Ascending aorta (tissue), 2 donors: ENCODE data around the gene KMT5B. TPM values are rescaled to one million over a fixed set of nuclear protein-coding genes. Genes with fewer than 3 reads are reported as not detected.

Source experiments
- DNase-seq, 2 donors: peaks; one replicate each; pipeline ENCODE4 v3.0.0-alpha.2; 2019; ENCODE audit warnings: low spot score in 2 of 2
- H3K27ac ChIP-seq, 2 donors: fragments of 200-600 bp; sonication (generic); one replicate each; pipeline ENCODE4 v1.5.1; 2016 to 2017; ENCODE audit warnings: mild to moderate bottlenecking in 1 of 2
- H3K27me3 ChIP-seq: fragments of 200-600 bp; sonication (generic); one replicate; pipeline ENCODE4 v1.5.1; 2017
- H3K36me3 ChIP-seq, 2 donors: fragments of 200-600 bp; sonication (generic); one replicate each; pipeline ENCODE4 v1.5.1; 2016
- H3K4me1 ChIP-seq, 2 donors: fragments of 200-600 bp; sonication (generic); one replicate each; pipeline ENCODE4 v1.5.1; 2016 to 2017; ENCODE audit warnings: mild to moderate bottlenecking in 1 of 2
- H3K4me3 ChIP-seq, 2 donors: fragments of 200-600 bp; sonication (generic); one replicate each; pipeline ENCODE4 v1.5.1; 2016 to 2017; ENCODE audit warnings: mild to moderate bottlenecking in 1 of 2
- H3K9me3 ChIP-seq, 2 donors: fragments of 200-600 bp; sonication (generic); one replicate each; pipeline ENCODE4 v1.5.1; 2016
- intact Hi-C: fragments of 100-400 bp; cut with DNase I; formaldehyde crosslinking; loops from one replicate; pipeline ENCODE4 v1.15.1; 2023
- total RNA-seq: library from RNA; depleted of rRNA; stranded (reverse); fragments of >200 nt; gene quantifications from one replicate; pipeline ENCODE4 v1.1.0, GENCODE V29; 2016
- TF ChIP-seq, protein P1 (sequence below), 3 experiments: fragments of 200-600 bp in 2 of 3; fragments of 450-650 bp in 1 of 3; sonication (generic) in 2 of 3; IDR thresholded peaks; one replicate each; pipeline ENCODE4 v1.5.1; 2016 to 2019; ENCODE audit warnings: antibody characterized with exemption in 3 of 3, mild to moderate bottlenecking in 1 of 3, moderate library complexity in 1 of 3

The KMT5B gene
- total RNA-seq, 1 donor from 2014 or later = 82.0 TPM

DNA sequence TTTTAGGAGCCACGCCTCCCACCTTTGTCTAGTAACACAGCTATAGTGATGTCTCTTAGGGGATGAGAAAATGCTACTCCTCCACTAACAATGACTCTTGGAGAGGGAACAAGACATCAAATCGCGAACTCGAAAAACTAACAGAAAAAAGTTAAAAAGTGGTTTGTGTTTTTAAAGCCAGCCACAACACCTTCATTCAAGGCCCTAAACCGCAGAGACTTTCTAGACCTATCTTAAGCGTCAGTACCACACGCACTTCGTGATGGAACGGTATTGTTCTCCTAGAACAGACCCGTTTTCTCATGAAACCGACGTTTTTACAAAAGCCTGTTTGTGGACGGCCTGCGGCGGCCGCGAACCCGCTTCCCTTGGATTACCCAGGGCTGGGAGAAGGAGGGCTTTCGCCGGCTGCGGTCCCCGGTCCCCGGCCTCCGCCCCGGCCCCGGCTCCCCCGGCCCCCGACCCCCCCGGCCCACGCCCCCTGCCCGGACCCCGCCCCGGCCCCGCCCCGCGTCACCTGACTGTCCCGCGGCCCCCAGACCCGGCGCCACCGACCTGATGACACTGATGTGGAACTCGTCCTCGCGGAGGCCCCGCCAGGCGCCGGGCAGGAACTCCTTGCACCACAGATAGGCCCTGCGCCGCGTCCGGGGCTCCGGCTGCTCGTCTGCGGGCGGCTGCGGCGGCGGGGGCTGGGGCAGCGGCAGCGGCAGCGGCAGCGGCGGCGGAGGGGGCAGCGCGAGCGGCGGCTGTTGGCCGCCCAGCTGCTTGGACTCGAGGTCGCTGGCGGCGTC is 92.6 kb downstream of the KMT5B start:
- Histone ChIP-seq H3K27me3 (no peaks in the 10 kb centered on the region), H3K36me3 (peaks cover 0 to 4% of the 10 kb centered on the region in 2 donors), H3K9me3 (no peaks in the 10 kb centered on the region), H3K4me3 (peak overlapping the region; percentile 82 to 83), H3K4me1 (peaks cover 0 to 2% of the 10 kb centered on the region in 2 donors), H3K27ac (peak overlapping the region; percentile 81 to 97)
- intact Hi-C loops = loop anchor here (1.0 to 2.0 kb wide), 5 partner anchors 82 to 340 kb away; partner anchors contain the start of genes ALDH3B1, KMT5B, NDUFS8 and PPP6R3
- TF ChIP-seq, protein P1, sequence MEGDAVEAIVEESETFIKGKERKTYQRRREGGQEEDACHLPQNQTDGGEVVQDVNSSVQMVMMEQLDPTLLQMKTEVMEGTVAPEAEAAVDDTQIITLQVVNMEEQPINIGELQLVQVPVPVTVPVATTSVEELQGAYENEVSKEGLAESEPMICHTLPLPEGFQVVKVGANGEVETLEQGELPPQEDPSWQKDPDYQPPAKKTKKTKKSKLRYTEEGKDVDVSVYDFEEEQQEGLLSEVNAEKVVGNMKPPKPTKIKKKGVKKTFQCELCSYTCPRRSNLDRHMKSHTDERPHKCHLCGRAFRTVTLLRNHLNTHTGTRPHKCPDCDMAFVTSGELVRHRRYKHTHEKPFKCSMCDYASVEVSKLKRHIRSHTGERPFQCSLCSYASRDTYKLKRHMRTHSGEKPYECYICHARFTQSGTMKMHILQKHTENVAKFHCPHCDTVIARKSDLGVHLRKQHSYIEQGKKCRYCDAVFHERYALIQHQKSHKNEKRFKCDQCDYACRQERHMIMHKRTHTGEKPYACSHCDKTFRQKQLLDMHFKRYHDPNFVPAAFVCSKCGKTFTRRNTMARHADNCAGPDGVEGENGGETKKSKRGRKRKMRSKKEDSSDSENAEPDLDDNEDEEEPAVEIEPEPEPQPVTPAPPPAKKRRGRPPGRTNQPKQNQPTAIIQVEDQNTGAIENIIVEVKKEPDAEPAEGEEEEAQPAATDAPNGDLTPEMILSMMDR (IDR thresholded peaks at IDR 0.05) = no peak
- peak in 1 of 2 donors; percentile 77 for DNase-seq

DNA sequence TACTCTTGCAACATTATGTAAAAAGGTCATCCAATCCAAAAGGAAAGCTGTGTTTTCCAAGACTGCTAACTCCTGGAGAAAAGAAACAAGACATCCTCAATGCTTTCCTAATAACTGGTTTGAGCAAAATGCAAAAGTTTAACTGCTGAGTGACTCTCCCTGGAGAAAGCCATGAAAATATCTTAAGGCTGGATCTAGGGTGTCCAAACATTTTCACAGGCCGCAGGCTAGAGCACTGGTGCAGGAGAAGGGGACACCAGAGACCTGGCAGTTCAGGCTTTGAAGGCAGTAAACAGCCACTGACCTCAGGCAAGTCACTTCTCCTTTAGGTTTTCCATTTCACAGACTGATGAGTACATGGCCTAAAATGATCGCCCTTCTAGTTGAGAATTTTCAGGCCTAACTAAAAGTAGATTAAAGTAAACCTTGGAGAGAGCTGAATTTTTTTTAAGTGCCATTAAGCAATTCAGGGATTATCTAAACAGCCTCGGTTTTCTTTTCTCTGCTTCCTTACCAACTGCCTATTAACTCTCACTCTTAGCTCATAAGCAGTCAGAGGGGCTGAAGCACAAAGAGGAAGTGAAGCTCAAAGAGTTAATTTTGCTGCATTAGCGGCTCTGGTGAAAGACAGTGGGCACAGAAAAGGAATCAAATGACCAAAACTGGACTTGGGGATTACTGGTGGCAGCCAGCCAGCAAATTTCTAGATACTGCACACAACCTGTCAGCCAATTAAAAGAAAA is 94.2 kb downstream of the KMT5B start:
- peak overlapping the region; percentile 82 to 83 for H3K4me3 ChIP-seq
- intact Hi-C loops = no loop called here
- H3K27me3 ChIP-seq = no peaks in the 10 kb centered on the region
- no peaks in the 10 kb centered on the region for H3K9me3 ChIP-seq
- TF ChIP-seq, protein P1 (IDR thresholded peaks at IDR 0.05) = no peak
- peak overlapping the region in 1 of 2 donors; percentile 21 for H3K27ac ChIP-seq
- no peak for DNase-seq
- peaks cover 0 to 4% of the 10 kb centered on the region in 2 donors for H3K36me3 ChIP-seq
- H3K4me1 ChIP-seq = peaks cover 0 to 2% of the 10 kb centered on the region in 2 donors

DNA sequence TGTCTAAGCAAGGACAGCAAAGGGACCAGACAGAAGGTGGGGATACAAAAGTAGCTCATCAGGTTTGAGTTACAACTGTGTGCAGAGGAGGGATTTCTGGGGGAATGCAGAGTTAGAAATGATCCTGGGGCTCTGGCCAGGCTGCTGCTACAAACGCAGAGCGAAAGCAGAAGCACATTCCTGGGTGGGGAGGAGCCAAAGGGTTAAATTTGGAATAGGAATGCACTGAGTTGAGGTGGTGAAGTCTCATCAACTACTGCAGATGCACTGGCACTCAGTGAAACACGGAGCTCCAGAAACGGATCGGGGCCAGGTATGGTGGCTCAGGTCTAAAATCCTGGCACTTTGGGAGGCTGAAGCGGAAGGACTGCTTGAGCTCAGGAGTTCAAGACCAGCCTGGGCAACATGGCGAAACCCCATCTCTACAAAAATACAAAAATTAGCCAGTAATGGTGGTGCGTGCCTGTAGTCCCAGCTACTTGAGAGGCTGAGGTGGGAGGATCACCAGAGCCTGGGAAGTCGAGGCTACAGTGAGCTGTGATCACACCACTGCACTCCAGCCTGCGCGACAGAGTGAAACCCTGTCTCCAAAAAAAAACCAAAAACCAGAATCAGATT is 95.1 kb downstream of the KMT5B start:
- H3K36me3 ChIP-seq = peaks cover 0 to 4% of the 10 kb centered on the region in 2 donors
- peaks cover 0 to 2% of the 10 kb centered on the region in 2 donors for H3K4me1 ChIP-seq
- H3K4me3 ChIP-seq = peak overlapping the region in 1 of 2 donors; percentile 1
- intact Hi-C loops = no loop called here
- H3K27me3 ChIP-seq = no peaks in the 10 kb centered on the region
- TF ChIP-seq, protein P1 (IDR thresholded peaks at IDR 0.05) = no peak
- no peak overlapping the region for H3K27ac ChIP-seq
- DNase-seq = no peak
- H3K9me3 ChIP-seq = no peaks in the 10 kb centered on the region

DNA sequence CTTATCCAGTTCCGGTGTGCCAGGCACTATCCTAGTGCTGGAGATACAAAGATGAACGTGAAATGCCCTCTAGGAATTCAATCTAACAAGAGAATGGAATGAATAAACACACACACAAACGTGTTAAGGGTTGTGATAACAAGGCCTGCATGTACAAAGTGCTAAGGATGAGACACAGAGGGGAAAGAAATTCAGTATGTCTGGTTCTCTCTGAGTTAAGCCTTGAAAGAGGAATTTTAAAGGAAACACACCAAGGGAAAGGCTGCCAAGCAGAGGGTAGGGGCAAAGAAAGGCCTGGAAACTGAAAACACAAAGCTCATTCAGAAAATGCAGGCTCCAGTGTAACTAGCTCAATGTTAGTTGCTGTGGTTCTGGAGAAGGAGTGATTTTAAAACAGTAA is 96.1 kb downstream of the KMT5B start:
- no peak overlapping the region for H3K4me3 ChIP-seq
- intact Hi-C loops = no loop called here
- no peaks in the 10 kb centered on the region for H3K27me3 ChIP-seq
- no peaks in the 10 kb centered on the region for H3K9me3 ChIP-seq
- peaks cover 0 to 2% of the 10 kb centered on the region in 2 donors for H3K4me1 ChIP-seq
- H3K36me3 ChIP-seq = peaks cover 0 to 4% of the 10 kb centered on the region in 2 donors
- DNase-seq = no peak
- H3K27ac ChIP-seq = no peak overlapping the region
- TF ChIP-seq, protein P1 (IDR thresholded peaks at IDR 0.05) = no peak

DNA sequence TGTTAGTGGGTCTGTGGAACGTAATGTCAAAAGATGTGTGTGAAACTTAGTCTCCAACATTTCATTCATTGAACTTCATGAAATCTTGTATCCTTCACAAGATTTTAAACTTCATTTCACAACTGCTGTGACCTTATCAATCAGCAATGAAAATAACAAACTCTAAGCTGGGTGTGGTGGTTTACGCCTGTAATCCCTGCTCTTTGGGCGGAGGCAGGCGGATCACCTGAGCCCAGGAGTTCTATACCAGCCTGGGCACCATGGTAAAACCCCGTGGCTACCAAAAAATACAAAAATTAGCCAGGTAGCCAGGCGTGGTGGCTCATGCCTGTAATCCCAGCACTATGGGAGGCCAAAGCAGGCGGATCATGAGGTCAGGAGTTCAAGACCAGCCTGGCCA is 97.0 kb downstream of the KMT5B start:
- no peak overlapping the region for H3K27ac ChIP-seq
- intact Hi-C loops = no loop called here
- TF ChIP-seq, protein P1 (IDR thresholded peaks at IDR 0.05) = no peak
- H3K36me3 ChIP-seq = peaks cover 0 to 4% of the 10 kb centered on the region in 2 donors
- peaks cover 0 to 2% of the 10 kb centered on the region in 2 donors for H3K4me1 ChIP-seq
- H3K27me3 ChIP-seq = no peaks in the 10 kb centered on the region
- H3K9me3 ChIP-seq = no peaks in the 10 kb centered on the region
- DNase-seq = no peak
- no peak overlapping the region for H3K4me3 ChIP-seq
